AG09309 (cell line): ENCODE results near the gene CD209.

Experiments
- DNase-seq: peaks from one replicate; pipeline ENCODE4 v3.0.0-alpha.2; 2010; ENCODE audit warnings: low read depth
- H3K4me3 ChIP-seq: 2 replicates; pipeline ENCODE4 v1.5.1; 2011; ENCODE audit warnings: mild to moderate bottlenecking, low read depth, low read length, moderate library complexity; ENCODE audit not compliant: control insufficient read depth
- TF ChIP-seq, protein P1 (sequence below): IDR thresholded peaks from 2 replicates; pipeline ENCODE4 v1.5.1; 2011; ENCODE audit warnings: mild to moderate bottlenecking, low read depth, low read length, inconsistent platforms; ENCODE audit not compliant: insufficient read depth, control insufficient read depth; ENCODE audit errors: missing control alignments

CD209 gene

DNA sequence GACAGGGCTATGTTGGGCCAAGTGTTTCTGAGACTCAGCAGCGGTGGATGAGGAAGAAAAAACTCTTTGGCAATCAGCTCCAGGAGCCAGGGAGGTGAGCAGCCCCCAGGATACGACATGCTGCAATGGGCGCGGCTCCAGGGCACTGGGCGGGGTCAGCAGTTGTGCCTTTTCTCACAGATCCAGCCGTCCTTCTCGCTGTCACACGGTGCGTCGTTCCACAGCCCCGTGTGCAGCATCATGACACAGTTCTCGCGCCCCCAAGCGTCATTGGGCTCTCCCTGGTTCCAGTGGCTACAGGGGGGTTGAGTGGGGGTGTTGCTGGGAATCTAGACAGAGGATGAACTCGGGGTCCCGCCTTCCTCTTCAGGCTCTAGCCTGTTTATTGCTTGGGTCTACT lies 18.1 kb downstream of the CD209 start:
- DNase-seq = no peak
- no peak overlapping the region for H3K4me3 ChIP-seq
- TF ChIP-seq, protein P1, sequence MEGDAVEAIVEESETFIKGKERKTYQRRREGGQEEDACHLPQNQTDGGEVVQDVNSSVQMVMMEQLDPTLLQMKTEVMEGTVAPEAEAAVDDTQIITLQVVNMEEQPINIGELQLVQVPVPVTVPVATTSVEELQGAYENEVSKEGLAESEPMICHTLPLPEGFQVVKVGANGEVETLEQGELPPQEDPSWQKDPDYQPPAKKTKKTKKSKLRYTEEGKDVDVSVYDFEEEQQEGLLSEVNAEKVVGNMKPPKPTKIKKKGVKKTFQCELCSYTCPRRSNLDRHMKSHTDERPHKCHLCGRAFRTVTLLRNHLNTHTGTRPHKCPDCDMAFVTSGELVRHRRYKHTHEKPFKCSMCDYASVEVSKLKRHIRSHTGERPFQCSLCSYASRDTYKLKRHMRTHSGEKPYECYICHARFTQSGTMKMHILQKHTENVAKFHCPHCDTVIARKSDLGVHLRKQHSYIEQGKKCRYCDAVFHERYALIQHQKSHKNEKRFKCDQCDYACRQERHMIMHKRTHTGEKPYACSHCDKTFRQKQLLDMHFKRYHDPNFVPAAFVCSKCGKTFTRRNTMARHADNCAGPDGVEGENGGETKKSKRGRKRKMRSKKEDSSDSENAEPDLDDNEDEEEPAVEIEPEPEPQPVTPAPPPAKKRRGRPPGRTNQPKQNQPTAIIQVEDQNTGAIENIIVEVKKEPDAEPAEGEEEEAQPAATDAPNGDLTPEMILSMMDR = no peak

DNA sequence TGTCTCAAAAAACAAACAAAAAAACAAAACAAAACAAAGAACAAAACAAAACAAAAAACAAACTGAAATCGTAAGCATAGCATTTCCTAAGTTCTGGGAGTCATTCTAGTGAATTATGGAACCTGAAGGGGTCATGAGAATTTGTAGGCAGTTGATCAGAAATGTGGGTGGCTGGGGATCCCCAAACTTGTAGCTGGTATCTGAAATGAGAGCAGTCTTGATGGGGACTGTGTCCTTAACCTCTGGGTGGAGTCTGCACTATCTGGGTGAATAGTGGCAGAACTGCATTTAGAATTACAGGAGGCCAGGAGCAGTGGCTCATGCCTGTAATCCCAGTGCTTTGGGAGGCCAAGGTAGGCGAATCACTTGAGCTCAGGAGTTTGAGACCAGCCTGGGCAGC lies 21.5 kb downstream of the CD209 start:
- H3K4me3 ChIP-seq = no peak overlapping the region
- DNase-seq = no peak
- TF ChIP-seq, protein P1 = no peak

DNA sequence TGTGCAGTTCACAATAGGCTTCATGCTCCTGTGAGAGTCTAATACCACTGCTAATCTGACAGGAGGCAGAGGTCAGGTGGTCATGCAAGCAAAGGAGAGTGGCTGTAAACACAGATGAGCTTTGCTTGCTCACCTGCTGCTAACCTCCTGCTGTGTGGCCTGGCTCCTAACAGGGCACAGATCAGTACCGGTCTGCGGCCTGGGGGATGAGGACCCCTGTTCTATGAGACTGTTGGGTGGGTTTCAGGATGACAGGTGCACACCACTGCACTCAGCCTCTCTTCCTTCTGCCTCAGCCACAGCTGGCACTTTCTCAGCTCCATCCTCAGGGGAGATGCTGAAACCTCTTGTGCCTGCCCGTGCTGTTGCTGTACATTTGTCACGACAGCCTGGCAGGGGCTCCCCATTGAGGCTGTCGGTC lies 25.1 kb downstream of the CD209 start:
- TF ChIP-seq, protein P1 = no peak
- DNase-seq = no peak
- H3K4me3 ChIP-seq = no peak overlapping the region

DNA sequence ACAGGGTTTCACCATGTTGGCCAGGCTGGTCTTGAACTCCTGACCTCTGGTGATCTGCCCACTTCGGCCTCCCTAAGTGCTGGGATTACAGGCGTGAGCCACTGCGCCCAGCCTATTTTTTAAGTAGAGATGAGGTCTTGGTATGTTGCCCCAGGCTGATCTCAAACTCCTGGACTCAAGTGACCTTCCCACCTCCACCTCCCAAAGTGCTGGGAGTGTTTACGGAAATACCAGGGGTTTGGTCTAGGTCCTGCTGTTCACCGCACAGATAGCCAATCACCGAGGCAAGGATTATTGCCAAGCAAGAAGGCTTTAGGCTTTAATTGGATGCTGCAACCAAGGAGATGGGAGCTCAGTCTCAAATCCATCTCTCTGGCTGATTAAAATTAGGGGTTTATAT lies 27.0 kb downstream of the CD209 start:
- no peak overlapping the region for H3K4me3 ChIP-seq
- TF ChIP-seq, protein P1 = no peak
- DNase-seq = no peak

DNA sequence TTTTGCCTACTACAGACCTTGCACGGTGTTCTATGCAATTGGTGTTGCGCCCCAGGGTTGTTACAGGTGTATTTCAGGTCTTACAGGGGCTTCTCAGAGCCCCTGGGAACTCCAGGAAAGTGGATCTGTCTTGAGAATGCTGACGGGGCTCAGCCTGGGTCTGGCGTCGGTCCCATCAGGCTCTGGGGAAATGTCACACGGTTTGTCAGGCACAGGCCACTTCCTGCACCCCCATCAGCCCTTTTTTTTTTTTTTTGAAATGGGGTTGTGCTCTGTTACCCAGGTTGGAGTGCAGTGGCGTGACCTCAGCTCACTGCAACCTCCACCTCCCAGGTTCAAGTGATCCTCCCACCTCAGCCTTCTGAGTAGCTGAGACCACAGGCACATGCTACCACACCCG lies 28.7 kb downstream of the CD209 start:
- TF ChIP-seq, protein P1 = no peak
- no peak overlapping the region for H3K4me3 ChIP-seq
- no peak for DNase-seq

DNA sequence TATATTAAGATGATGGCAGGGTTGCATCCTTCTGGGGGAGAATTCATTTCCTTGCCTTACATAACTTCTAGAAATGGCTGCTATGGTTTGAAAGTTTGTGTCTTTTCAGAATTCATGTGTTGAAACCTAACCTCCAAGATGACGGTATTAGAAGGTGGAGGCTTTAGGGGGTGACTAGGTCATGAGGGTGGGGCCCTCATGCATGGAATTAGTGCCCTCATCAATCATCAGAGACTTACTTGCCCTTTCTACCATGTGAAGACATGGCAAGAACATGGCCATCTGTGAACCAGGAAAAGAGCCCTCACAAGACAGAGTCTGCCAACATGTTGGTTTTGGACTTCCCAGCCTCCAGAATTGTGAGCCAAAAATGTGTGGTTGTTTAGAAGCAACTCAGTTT lies 30.6 kb downstream of the CD209 start:
- H3K4me3 ChIP-seq = no peak overlapping the region
- no peak for DNase-seq
- TF ChIP-seq, protein P1 = no peak

DNA sequence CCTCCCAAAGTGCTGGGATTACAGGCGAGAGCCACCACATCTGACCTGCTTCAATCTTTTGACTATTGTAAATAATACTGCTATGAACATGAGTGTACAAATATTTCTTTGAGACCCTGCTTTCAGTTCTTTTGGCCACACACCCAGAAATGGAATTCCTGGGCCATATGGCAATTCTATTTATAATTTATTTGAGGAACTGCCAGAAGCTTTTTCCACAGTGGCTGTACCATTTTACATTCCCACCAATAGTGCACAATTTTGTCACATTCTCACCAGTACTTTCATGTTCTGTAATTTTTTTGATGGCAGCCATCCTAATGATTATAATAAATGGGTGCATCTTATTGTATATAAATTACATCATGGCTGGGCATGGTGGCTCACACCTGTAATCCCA lies 31.7 kb downstream of the CD209 start:
- no peak for DNase-seq

More for the DNA sequence above, 31.7 kb downstream of the CD209 start:
- H3K4me3 ChIP-seq = no peak overlapping the region
- TF ChIP-seq, protein P1 = no peak
